Measurements from ENCODE around the gene NLRP6. TPM values are rescaled to one million over a fixed set of nuclear protein-coding genes. Genes with fewer than 3 reads are reported as not detected.

Gene NLRP6
- total RNA-seq = under 1 TPM; 0.13 to 0.73 (median 0.28) TPM

- 72 to 80% methylated on average over 20 to 21 of the region's 21 CpGs for WGBS, 2 donors
- Histone ChIP-seq H3K4me1 (peaks cover 5 to 25% of the 10 kb centered on the region in 2 donors), H3K27me3 (peaks cover 28% of the 10 kb centered on the region), H3K4me3 (replicated peaks in 1 of 3) (no peak within 1 kb of the TSS), H3K9me3 (no peaks in the 10 kb centered on the region), H3K36me3 (no peaks in the 10 kb centered on the region), H3K27ac (no peak within 1 kb of the TSS)
- DNase-seq = peak in 1 of 2 donors; percentile 0
- TF ChIP-seq CTCF (IDR thresholded peaks at IDR 0.05) (no peak), POLR2A (IDR thresholded peaks at IDR 0.05) (no peak)
- intact Hi-C loops (cut with DNase I) = no loop called here
Measured at GRCh38 chr11:278001-278951, at the start of gene NLRP6. Gene NLRP6, plus strand, starts transcription at chr11:278407. Its CDS starts 163 bp downstream, at chr11:278570.

DNA sequence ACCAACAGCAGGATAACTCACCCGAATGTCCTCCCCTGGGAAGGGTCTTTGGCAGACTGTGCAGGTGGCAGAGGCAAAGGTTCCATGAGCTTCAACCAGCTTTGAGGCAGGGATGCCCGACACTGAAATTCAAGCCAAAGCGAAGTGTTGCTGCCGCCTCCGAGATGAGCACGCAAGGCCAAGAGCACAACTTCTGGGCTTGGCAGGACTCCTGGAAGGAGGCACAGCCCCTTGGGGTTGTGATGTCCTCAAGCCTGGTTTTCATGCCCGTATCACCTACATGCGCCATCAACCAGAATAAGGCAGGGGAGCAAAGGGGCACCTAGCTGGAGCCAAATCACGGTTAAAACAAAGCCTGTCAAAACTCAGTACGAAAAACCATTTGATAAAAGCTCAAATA is 47.8 kb upstream of the NLRP6 start:
- H3K4me1 ChIP-seq = peaks cover 3 to 4% of the 10 kb centered on the region in 2 donors
- intact Hi-C loops (cut with DNase I) = no loop called here
- no peak overlapping the region for H3K4me3 ChIP-seq (replicated peaks in 1 of 3)
- TF ChIP-seq CTCF (IDR thresholded peaks at IDR 0.05) = no peak
- TF ChIP-seq POLR2A (IDR thresholded peaks at IDR 0.05) = no peak
- H3K27ac ChIP-seq = no peak overlapping the region
- no peaks in the 10 kb centered on the region for H3K9me3 ChIP-seq
- no peaks in the 10 kb centered on the region for H3K36me3 ChIP-seq
- DNase-seq = no peak
- WGBS, 2 donors = 95 to 99% methylated on average over 10 of the region's 10 CpGs
- H3K27me3 ChIP-seq = no peaks in the 10 kb centered on the region

DNA sequence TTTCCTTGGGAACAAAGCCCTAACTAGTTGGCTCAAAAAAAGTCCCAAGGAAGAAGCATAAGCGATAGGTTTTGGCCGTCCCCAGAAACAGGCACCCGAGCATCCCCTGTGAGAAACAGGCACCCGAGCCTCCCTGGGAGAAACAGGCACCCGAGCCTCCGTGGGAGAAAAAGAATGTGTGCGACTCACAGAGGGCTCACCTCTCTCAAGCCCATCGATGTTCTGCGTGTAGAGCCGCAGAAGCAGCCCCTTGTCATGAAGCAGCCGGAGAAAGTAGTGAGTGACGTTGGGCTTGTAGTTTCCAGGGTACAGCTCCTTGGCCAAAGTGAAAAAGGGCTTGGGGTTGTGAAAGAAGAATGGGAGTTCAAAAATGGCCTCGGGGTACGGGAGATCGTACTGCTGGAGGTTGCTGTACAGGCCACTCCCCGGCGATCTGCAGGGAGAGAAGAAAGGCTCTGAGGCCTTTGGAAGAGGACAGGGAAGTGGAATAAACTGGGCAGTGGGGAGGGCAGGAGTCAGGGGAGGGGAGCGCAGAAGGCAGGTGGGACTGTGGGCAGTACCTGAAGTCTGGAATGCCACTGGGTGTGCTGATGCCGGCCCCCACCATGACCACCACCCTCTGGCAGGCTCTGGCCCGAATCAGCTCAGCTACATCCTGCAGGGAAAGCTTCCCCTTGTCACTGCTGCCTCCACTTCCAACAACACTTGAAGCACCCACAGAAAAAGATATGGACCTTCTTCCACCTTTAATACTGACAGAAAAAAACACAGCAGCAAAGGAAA is 45.2 kb upstream of the NLRP6 start:
- 90 to 93% methylated on average over 19 to 20 of the region's 20 CpGs for WGBS, 2 donors
- H3K4me1 ChIP-seq = peaks cover 12 to 13% of the 10 kb centered on the region in 2 donors
- no peak for DNase-seq
- intact Hi-C loops (cut with DNase I) = no loop called here
- TF ChIP-seq CTCF (IDR thresholded peaks at IDR 0.05) (no peak), POLR2A (IDR thresholded peaks at IDR 0.05) (no peak)
- H3K4me3 ChIP-seq (replicated peaks in 1 of 3) = no peak overlapping the region
- H3K27ac ChIP-seq = no peak overlapping the region
- H3K27me3 ChIP-seq = no peaks in the 10 kb centered on the region
- no peaks in the 10 kb centered on the region for H3K9me3 ChIP-seq
- no peaks in the 10 kb centered on the region for H3K36me3 ChIP-seq

DNA sequence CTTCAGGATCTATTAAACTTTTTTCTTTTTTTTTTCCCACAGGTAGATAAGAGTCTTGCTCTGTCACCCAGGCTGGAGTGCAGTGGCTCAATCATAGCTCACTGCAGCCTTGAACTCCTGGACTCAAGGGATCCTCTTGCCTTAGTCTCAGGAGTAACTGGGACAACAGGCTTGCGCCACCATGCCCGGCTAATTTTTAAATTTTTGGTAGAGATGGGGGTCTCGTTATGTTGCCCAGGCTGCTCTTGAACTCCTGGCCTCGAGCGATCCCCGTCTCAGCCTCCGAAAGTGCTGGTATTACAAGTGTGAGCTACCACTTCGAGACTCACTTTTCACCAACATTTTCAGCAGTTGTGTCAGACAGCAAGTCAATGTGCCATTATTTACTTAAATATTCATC is 43.0 kb upstream of the NLRP6 start:
- Histone ChIP-seq H3K4me1 (peaks cover 17 to 18% of the 10 kb centered on the region in 2 donors), H3K27me3 (no peaks in the 10 kb centered on the region), H3K9me3 (no peaks in the 10 kb centered on the region), H3K4me3 (replicated peaks in 1 of 3) (no peak overlapping the region), H3K36me3 (peaks cover 0 to 5% of the 10 kb centered on the region in 2 donors), H3K27ac (no peak overlapping the region)
- intact Hi-C loops (cut with DNase I) = loop anchor here (5.0 kb wide), 1 partner anchor 33 kb away; no protein-coding TSS in a partner anchor
- 83 to 85% methylated on average over 8 of the region's 8 CpGs for WGBS, 2 donors
- DNase-seq = no peak
- TF ChIP-seq POLR2A (IDR thresholded peaks at IDR 0.05) = no peak

DNA sequence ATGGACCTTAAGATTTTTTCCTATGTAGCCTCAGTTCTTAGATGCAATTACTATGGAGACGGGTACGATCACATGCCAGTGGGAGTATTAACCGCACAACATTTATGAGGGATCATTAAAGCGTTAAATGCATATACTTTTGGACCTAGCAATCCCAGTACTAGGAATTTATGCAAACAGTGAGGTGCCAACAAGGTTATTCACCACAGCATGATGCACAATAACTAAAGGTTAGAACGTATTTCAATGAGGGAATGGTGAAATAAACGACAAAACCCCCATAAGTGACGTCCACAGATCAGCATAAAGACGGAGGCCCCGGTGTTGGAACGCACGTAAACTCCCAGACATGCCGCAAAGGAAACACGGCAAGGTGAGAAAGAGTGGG is 42.6 kb upstream of the NLRP6 start:
- Histone ChIP-seq H3K4me1 (peaks cover 17 to 18% of the 10 kb centered on the region in 2 donors), H3K27me3 (no peaks in the 10 kb centered on the region), H3K36me3 (peaks cover 0 to 5% of the 10 kb centered on the region in 2 donors), H3K9me3 (no peaks in the 10 kb centered on the region), H3K27ac (peak overlapping the region; percentile 70 to 96 (median 72)), H3K4me3 (replicated peaks in 1 of 3) (peak overlapping the region; percentile 61 to 93 (median 71))
- no peak for DNase-seq
- WGBS, 2 donors = 6 to 7% methylated on average over 13 of the region's 13 CpGs
- intact Hi-C loops (cut with DNase I) = loop anchor here (5.0 kb wide), 1 partner anchor 33 kb away; no protein-coding TSS in a partner anchor
- TF ChIP-seq CTCF (IDR thresholded peaks at IDR 0.05) (no peak), POLR2A (IDR thresholded peaks at IDR 0.05) (no peak)
